WTC11 (cell line): ENCODE results near the gene STK38L. TPM values are rescaled to one million over a fixed set of nuclear protein-coding genes. Genes with fewer than 3 reads are reported as not detected.

ENCODE experiments used
- ATAC-seq: fragments of 200-7000 bp; cut with Tn5 transposase; 2 replicates; pipeline ENCODE4 v1.10.0; 2021; ENCODE audit warnings: mild to moderate bottlenecking, moderate library complexity
- CTCF ChIA-PET: fragments of 300-600 bp; sonication (Branson Sonifier 250); formaldehyde crosslinking; loops from one replicate; lab custom pipeline; 2021; ENCODE audit warnings: antibody characterized with exemption; lab: Charles Lee
- POLR2A ChIA-PET: fragments of 350-600 bp; sonication (Branson Sonifier 250); formaldehyde crosslinking; loops from one replicate; lab custom pipeline; 2021; ENCODE audit warnings: antibody characterized with exemption; lab: Charles Lee
- DNase-seq: peaks from one replicate; pipeline ENCODE4 v3.0.0; 2021; ENCODE audit warnings: low spot score
- H3K27ac Mint-ChIP-seq: 2 replicates; pipeline ENCODE4 v1.8.0; 2021; ENCODE audit warnings: mixed read lengths
- H3K27me3 Mint-ChIP-seq: 2 replicates; pipeline ENCODE4 v1.8.0; 2021; ENCODE audit warnings: low read depth, mild to moderate bottlenecking, moderate library complexity, mixed read lengths
- H3K36me3 Mint-ChIP-seq: 2 replicates; pipeline ENCODE4 v1.8.0; 2021; ENCODE audit warnings: mixed read lengths
- H3K4me1 Mint-ChIP-seq: 2 replicates; pipeline ENCODE4 v1.8.0; 2022; ENCODE audit warnings: mixed read lengths
- H3K4me3 Mint-ChIP-seq: 2 replicates; pipeline ENCODE4 v1.8.0; 2021; ENCODE audit warnings: mild to moderate bottlenecking, moderate library complexity, mixed read lengths
- H3K9me3 Mint-ChIP-seq: 2 replicates; pipeline ENCODE4 v1.8.0; 2021; ENCODE audit warnings: mixed read lengths
- CREB1 ChIP-seq: sonication (generic); formaldehyde crosslinking; IDR thresholded peaks from 2 replicates; pipeline ENCODE4 v1.8.0; 2023; ENCODE audit warnings: mild to moderate bottlenecking, missing genetic modification reagents
- ESRRA ChIP-seq: sonication (generic); formaldehyde crosslinking; IDR thresholded peaks from 2 replicates; pipeline ENCODE4 v1.8.1; 2022; ENCODE audit warnings: mild to moderate bottlenecking, missing genetic modification reagents, borderline replicate concordance
- JAZF1 ChIP-seq: fragments of 250-450 bp; sonication (Bioruptor Pico); IDR thresholded peaks from 2 replicates; pipeline ENCODE4 v1.9.0; 2021; ENCODE audit warnings: moderate library complexity, mild to moderate bottlenecking, inconsistent platforms
- NR1H2 ChIP-seq: sonication (generic); formaldehyde crosslinking; IDR thresholded peaks from 2 replicates; pipeline ENCODE4 v1.9.0; 2021; ENCODE audit warnings: mild to moderate bottlenecking, moderate library complexity, missing genetic modification reagents
- NR2C2 ChIP-seq: sonication (generic); formaldehyde crosslinking; IDR thresholded peaks from 2 replicates; pipeline ENCODE4 v1.8.0; 2022; ENCODE audit warnings: mild to moderate bottlenecking, missing genetic modification reagents
- OVOL2 ChIP-seq: fragments of 250-450 bp; sonication (Bioruptor Pico); IDR thresholded peaks from 2 replicates; pipeline ENCODE4 v1.9.0; 2021; ENCODE audit warnings: mild to moderate bottlenecking, borderline replicate concordance
- RELA ChIP-seq: sonication (generic); formaldehyde crosslinking; IDR thresholded peaks from 2 replicates; pipeline ENCODE4 v1.8.1; 2022; ENCODE audit warnings: missing genetic modification reagents, mild to moderate bottlenecking, borderline replicate concordance
- SMAD3 ChIP-seq: sonication (generic); formaldehyde crosslinking; IDR thresholded peaks from 2 replicates; pipeline ENCODE4 v1.8.0; 2022; ENCODE audit warnings: missing genetic modification reagents, mild to moderate bottlenecking, borderline replicate concordance
- TEAD1 ChIP-seq: sonication (generic); formaldehyde crosslinking; IDR thresholded peaks from 2 replicates; pipeline ENCODE4 v1.8.0; 2022; ENCODE audit warnings: mild to moderate bottlenecking, missing genetic modification reagents
- ZBTB21 ChIP-seq: sonication (generic); formaldehyde crosslinking; IDR thresholded peaks from 2 replicates; pipeline ENCODE4 v1.8.1; 2023; ENCODE audit warnings: mild to moderate bottlenecking, missing genetic modification reagents, borderline replicate concordance
- ZNF138 ChIP-seq: sonication (generic); formaldehyde crosslinking; conservative IDR thresholded peaks from 2 replicates; pipeline ENCODE4 v1.8.1; 2022; ENCODE audit warnings: mild to moderate bottlenecking, moderate library complexity, missing genetic modification reagents
- ZNF263 ChIP-seq: sonication (generic); formaldehyde crosslinking; IDR thresholded peaks from 2 replicates; pipeline ENCODE4 v1.8.1; 2022; ENCODE audit warnings: low read depth, mild to moderate bottlenecking, moderate library complexity, missing genetic modification reagents
- ZNF671 ChIP-seq: fragments of 250-450 bp; sonication (Bioruptor Pico); IDR thresholded peaks from 2 replicates; pipeline ENCODE4 v1.8.0; 2021; ENCODE audit warnings: mild to moderate bottlenecking
- total RNA-seq: library from RNA; stranded (reverse); gene quantifications from 3 replicates; pipeline ENCODE4 v1.2.3, GENCODE V29; 2021
- TF ChIP-seq, protein P1 (sequence below): sonication (generic); formaldehyde crosslinking; IDR thresholded peaks from 2 replicates; pipeline ENCODE4 v1.8.1; 2023; ENCODE audit warnings: mild to moderate bottlenecking, moderate library complexity, missing genetic modification reagents
- TF ChIP-seq, protein P2 (sequence below): sonication (generic); formaldehyde crosslinking; IDR thresholded peaks from 2 replicates; pipeline ENCODE4 v1.8.1; 2023; ENCODE audit warnings: mild to moderate bottlenecking, missing genetic modification reagents, moderate library complexity
- TF ChIP-seq, protein P3 (sequence below): sonication (generic); formaldehyde crosslinking; IDR thresholded peaks from 2 replicates; pipeline ENCODE4 v1.8.1; 2022; ENCODE audit warnings: mild to moderate bottlenecking, missing genetic modification reagents, moderate library complexity, borderline replicate concordance
- TF ChIP-seq, protein P4 (sequence below): fragments of 250-450 bp; sonication (Bioruptor Pico); IDR thresholded peaks from 2 replicates; pipeline ENCODE4 v1.8.0; 2021; ENCODE audit warnings: mild to moderate bottlenecking

The STK38L gene
- total RNA-seq, 1 experiment from 2014 or later: 47.2 TPM

DNA sequence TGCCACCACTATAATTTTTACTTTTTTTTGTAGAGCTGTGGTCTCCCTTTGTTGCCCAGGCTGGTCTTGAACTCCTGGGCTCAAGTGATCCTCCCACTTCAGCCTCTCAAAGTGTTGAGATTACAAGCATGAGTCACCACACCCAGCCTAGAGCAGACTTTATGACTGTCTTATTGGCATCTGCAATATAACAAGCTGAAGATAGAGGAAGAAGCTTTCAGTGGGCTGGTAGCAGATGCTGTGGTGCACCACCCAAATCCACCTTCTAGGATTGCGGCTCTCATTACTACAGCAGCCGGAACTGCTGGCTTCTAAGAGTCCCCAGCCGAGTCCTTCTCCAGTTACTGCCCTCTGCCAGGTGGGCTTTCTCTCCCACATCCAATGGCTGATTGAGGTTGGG lies 7.6 kb upstream of the STK38L start (continued):
- TF ChIP-seq, protein P1, sequence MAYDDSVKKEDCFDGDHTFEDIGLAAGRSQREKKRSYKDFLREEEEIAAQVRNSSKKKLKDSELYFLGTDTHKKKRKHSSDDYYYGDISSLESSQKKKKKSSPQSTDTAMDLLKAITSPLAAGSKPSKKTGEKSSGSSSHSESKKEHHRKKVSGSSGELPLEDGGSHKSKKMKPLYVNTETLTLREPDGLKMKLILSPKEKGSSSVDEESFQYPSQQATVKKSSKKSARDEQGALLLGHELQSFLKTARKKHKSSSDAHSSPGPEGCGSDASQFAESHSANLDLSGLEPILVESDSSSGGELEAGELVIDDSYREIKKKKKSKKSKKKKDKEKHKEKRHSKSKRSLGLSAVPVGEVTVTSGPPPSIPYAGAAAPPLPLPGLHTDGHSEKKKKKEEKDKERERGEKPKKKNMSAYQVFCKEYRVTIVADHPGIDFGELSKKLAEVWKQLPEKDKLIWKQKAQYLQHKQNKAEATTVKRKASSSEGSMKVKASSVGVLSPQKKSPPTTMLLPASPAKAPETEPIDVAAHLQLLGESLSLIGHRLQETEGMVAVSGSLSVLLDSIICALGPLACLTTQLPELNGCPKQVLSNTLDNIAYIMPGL: no peak

DNA sequence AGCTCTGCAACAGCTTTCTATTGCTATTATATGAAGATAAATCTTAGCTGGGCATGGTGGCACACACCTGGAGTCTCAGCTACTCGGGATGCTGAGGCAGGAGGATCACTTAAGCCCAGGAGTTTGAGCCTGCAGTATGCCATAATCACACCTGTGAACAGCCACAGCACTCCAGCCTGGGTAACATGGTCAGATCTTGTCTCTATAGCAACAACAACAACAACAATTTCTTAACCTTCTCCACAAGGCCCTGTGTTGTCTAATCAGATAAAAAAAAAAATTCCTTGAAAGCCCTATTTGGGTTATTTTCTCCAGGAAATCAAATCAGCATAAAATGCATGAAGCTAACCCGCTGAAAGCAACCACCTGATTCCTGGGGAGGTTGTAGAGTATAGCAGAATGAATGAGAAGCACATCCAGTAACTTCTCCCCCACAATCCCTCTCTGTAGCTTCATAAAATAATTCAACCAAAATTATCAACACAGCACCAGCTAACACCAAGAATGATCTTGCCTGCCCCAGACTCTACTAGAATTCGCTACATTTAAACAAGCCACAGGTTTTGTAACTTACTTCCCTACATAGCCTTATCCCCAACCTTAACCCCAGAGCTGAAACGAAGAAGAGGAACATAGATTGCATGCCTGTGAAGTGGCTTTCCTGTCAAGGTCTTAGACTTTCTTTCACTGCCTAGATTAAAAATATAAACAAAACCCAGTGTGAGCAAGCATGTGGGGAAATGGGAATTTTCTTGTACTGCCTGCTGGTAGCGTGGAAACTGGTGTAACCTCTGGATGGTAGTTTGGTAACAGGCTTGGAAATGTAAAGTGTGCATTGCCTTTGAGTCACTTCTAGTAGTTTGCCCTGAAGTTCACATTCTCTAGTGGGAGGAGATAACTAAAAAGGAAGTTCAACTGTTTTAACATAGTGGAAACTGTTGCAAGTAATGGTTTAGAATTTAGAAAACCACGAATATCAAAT lies 6.0 kb upstream of the STK38L start:
- Mint-ChIP-seq H3K27ac (no peak overlapping the region), H3K4me3 (no peak overlapping the region), H3K9me3 (no peaks in the 10 kb centered on the region), H3K27me3 (no peaks in the 10 kb centered on the region), H3K36me3 (no peaks in the 10 kb centered on the region), H3K4me1 (no peaks in the 10 kb centered on the region; the same call in 1 of the 2 replicates)
- CTCF ChIA-PET: interaction anchor here (3.9 kb wide), 1 partner anchor 68 kb away, joined by 18 read pairs; no protein-coding TSS in a partner anchor
- ATAC-seq: no peak
- POLR2A ChIA-PET: no interaction called here
- TF ChIP-seq, protein P2, sequence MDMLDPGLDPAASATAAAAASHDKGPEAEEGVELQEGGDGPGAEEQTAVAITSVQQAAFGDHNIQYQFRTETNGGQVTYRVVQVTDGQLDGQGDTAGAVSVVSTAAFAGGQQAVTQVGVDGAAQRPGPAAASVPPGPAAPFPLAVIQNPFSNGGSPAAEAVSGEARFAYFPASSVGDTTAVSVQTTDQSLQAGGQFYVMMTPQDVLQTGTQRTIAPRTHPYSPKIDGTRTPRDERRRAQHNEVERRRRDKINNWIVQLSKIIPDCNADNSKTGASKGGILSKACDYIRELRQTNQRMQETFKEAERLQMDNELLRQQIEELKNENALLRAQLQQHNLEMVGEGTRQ (CRISPR knock-in tag): no peak
- TF ChIP-seq ZNF263 (no peak), NR2C2 (CRISPR knock-in tag) (no peak)
- DNase-seq: no peak

DNA sequence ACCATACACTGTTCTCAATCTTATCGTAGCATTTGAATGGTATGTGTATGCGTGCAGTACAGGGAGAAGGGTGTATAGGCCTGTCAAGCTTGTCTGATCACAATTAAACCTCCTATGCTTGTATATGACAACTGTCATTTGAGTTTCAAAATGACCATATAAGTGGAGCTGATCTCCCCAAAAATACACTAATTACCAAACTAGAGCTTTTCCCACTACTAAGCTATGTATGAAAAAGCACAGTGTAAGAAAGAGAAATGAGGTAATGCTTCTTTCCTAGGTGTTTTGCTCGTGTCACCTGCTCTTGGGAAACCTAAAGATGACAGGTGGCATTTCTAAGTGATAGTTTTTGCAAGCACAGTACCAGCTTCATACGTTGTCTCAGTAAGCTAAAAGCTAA lies 1.1 kb upstream of the STK38L start:
- peaks cover 7% of the 10 kb centered on the region for H3K9me3 Mint-ChIP-seq
- no peak overlapping the region for H3K27ac Mint-ChIP-seq
- no peak overlapping the region for H3K4me3 Mint-ChIP-seq
- no peaks in the 10 kb centered on the region; the same call in 1 of the 2 replicates for H3K27me3 Mint-ChIP-seq
- ATAC-seq: no peak
- TF ChIP-seq CREB1 (CRISPR knock-in tag): no peak
- TF ChIP-seq SMAD3 (CRISPR knock-in tag): no peak
- no peak for TF ChIP-seq OVOL2 (CRISPR knock-in tag)
- no peak for TF ChIP-seq ZNF671 (CRISPR knock-in tag)
- no peak for TF ChIP-seq ESRRA (CRISPR knock-in tag)
- TF ChIP-seq RELA (CRISPR knock-in tag): no peak
- TF ChIP-seq JAZF1 (CRISPR knock-in tag): no peak
- TF ChIP-seq, protein P3, sequence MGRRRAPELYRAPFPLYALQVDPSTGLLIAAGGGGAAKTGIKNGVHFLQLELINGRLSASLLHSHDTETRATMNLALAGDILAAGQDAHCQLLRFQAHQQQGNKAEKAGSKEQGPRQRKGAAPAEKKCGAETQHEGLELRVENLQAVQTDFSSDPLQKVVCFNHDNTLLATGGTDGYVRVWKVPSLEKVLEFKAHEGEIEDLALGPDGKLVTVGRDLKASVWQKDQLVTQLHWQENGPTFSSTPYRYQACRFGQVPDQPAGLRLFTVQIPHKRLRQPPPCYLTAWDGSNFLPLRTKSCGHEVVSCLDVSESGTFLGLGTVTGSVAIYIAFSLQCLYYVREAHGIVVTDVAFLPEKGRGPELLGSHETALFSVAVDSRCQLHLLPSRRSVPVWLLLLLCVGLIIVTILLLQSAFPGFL (CRISPR knock-in tag): no peak
- TF ChIP-seq NR2C2 (CRISPR knock-in tag): no peak
- TF ChIP-seq, protein P4, sequence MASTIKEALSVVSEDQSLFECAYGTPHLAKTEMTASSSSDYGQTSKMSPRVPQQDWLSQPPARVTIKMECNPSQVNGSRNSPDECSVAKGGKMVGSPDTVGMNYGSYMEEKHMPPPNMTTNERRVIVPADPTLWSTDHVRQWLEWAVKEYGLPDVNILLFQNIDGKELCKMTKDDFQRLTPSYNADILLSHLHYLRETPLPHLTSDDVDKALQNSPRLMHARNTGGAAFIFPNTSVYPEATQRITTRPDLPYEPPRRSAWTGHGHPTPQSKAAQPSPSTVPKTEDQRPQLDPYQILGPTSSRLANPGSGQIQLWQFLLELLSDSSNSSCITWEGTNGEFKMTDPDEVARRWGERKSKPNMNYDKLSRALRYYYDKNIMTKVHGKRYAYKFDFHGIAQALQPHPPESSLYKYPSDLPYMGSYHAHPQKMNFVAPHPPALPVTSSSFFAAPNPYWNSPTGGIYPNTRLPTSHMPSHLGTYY (CRISPR knock-in tag): no peak
- TF ChIP-seq ZNF138 (CRISPR knock-in tag): no peak
- TF ChIP-seq NR1H2 (CRISPR knock-in tag): no peak
- no peak for TF ChIP-seq ZBTB21
- no peak for TF ChIP-seq TEAD1
- DNase-seq: no peak
- H3K36me3 Mint-ChIP-seq: no peaks in the 10 kb centered on the region; the same call in 1 of the 2 replicates
- CTCF ChIA-PET: no interaction called here
- POLR2A ChIA-PET: no interaction called here
- H3K4me1 Mint-ChIP-seq: peaks cover 19% of the 10 kb centered on the region
